ENCODE results near the gene GPSM1. TPM values are rescaled to one million over a fixed set of nuclear protein-coding genes. Genes with fewer than 3 reads are reported as not detected.

The GPSM1 gene
- total RNA-seq, 4 donors from 2014 or later: 0.98 to 1.7 (median 1.2) TPM; not detected in 1

DNA sequence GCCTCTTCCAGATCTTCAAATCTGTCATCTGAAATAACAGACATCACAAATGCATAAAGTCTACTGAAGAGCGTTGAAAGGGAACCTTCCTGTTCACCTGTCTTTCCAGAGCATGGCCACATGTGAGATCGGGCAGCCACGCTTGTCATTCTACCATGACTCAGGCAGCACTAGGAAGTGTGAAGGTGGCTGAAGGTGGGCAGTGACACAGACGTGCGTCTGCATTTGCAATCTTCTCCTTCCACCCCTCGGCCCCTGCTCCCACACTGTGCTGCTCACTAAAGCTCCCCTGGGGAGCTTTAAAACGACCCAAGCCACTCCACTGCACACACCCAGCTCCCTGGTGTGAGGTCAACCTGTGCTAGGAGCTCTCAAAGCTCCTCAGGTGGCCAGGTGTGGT, 80.6 kb downstream of the GPSM1 start:
- in situ Hi-C loops (cut with MboI; ENCODE audit: low sequenced_read_pairs in 4 of 4): no loop called here
- H3K36me3 ChIP-seq: peaks cover 0 to 55% of the 10 kb centered on the region in 2 donors
- no peak overlapping the region for H3K27ac ChIP-seq
- DNase-seq: no peak
- intact Hi-C loops (cut with DNase I; ENCODE audit: low total_unique reads): loop anchor here (10.0 kb wide), 1 partner anchor 443 kb away; the partner anchor contains the start of gene UBAC1
- H3K27me3 ChIP-seq: no peaks in the 10 kb centered on the region
- no peak for ATAC-seq
- TF ChIP-seq POLR2A (IDR thresholded peaks at IDR 0.05): no peak
- TF ChIP-seq, protein P1, sequence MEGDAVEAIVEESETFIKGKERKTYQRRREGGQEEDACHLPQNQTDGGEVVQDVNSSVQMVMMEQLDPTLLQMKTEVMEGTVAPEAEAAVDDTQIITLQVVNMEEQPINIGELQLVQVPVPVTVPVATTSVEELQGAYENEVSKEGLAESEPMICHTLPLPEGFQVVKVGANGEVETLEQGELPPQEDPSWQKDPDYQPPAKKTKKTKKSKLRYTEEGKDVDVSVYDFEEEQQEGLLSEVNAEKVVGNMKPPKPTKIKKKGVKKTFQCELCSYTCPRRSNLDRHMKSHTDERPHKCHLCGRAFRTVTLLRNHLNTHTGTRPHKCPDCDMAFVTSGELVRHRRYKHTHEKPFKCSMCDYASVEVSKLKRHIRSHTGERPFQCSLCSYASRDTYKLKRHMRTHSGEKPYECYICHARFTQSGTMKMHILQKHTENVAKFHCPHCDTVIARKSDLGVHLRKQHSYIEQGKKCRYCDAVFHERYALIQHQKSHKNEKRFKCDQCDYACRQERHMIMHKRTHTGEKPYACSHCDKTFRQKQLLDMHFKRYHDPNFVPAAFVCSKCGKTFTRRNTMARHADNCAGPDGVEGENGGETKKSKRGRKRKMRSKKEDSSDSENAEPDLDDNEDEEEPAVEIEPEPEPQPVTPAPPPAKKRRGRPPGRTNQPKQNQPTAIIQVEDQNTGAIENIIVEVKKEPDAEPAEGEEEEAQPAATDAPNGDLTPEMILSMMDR (IDR thresholded peaks at IDR 0.05 in 4 of 5, conservative IDR thresholded peaks at IDR 0.05 in 1 of 5): no peak
- no peaks in the 10 kb centered on the region for H3K9me3 ChIP-seq
- peaks cover 16 to 25% of the 10 kb centered on the region in 2 donors for H3K4me1 ChIP-seq
- no peak overlapping the region for H3K4me3 ChIP-seq

Other genes with a start within 250 kb of the GPSM1 start
- gene NACC2, start 232.2 kb upstream of the GPSM1 start, total RNA-seq: 10 to 100 TPM; 26.0 to 51.7 (median 43.5) TPM
- gene TMEM250, start 208.7 kb upstream of the GPSM1 start, total RNA-seq: 10 to 100 TPM; 25.7 to 46.9 (median 41.5) TPM
- not detected for gene LHX3, start 122.4 kb upstream of the GPSM1 start, total RNA-seq
- 1 to 10 TPM; 3.3 to 5.8 (median 5.2) TPM for gene QSOX2, start 81.7 kb upstream of the GPSM1 start, total RNA-seq
- not detected for gene CCDC187, start 23.4 kb upstream of the GPSM1 start, total RNA-seq
- 10 to 100 TPM; 37.9 to 65.1 (median 54.3) TPM for gene DNLZ, start 36.2 kb downstream of the GPSM1 start, total RNA-seq
- 1 to 10 TPM in 1 of 4 donors, under 1 TPM in 3; 0.34 to 1.2 (median 0.69) TPM for gene CARD9, start 46.1 kb downstream of the GPSM1 start, total RNA-seq
- gene SNAPC4, start 72.6 kb downstream of the GPSM1 start, total RNA-seq: 1 to 10 TPM; 2.3 to 6.0 (median 3.9) TPM
- 10 to 100 TPM; 23.2 to 43.5 (median 36.5) TPM for gene ENTR1, start 83.1 kb downstream of the GPSM1 start, total RNA-seq
- gene PMPCA, start 83.1 kb downstream of the GPSM1 start, total RNA-seq: 10 to 100 TPM; 35.9 to 63.1 (median 42.7) TPM
- 1 to 10 TPM; 5.0 to 6.7 (median 5.9) TPM for gene INPP5E, start 112.3 kb downstream of the GPSM1 start, total RNA-seq
- gene SEC16A, start 155.5 kb downstream of the GPSM1 start, total RNA-seq: 10 to 100 TPM; 23.9 to 50.4 (median 46.6) TPM
- gene NOTCH1, start 218.5 kb downstream of the GPSM1 start, total RNA-seq: 10 to 100 TPM in 1 of 4 donors, 1 to 10 TPM in 3; 6.3 to 15.4 (median 8.2) TPM